Ovary (tissue), 3 donors: Measurements from ENCODE around the gene PCDH18.

ENCODE experiments used
- CTCF ChIP-seq, 3 donors: fragments of 450-650 bp in 2 of 3; fragments of 200-600 bp in 1 of 3; IDR thresholded peaks; one replicate each; pipeline versions ENCODE4 v1.5.1 to v1.8.0; 2016 to 2022; ENCODE audit warnings: antibody characterized with exemption in 3 of 3, mild to moderate bottlenecking in 1 of 3
- EP300 ChIP-seq: sonication (generic); formaldehyde crosslinking; IDR thresholded peaks from one replicate; pipeline ENCODE4 v1.6.1; 2017; ENCODE audit warnings: antibody characterized with exemption
- POLR2A ChIP-seq: fragments of 450-650 bp; IDR thresholded peaks from one replicate; pipeline ENCODE4 v1.6.1; 2017; ENCODE audit warnings: antibody characterized with exemption, mild to moderate bottlenecking, moderate library complexity
- donor health status: DM: no; HTN: no; CAD: no.

GRCh38 chr4:137531168-137531985 lies 917 bp downstream of the PCDH18 start:
- TF ChIP-seq POLR2A (no peak), CTCF (IDR thresholded peaks at IDR 0.05) (peak in 2 of 3 donors; percentile 40 to 41), EP300 (no peak)
